Umbilical cord (tissue), 2 donors: ENCODE data around the gene ADAMTS20. TPM values are rescaled to one million over a fixed set of nuclear protein-coding genes. Genes with fewer than 3 reads are reported as not detected.
A peak's percentile ranks its signal among the peaks of the same experiment; 100 is the strongest.
"Not testable (repeated sequence)": the region's sequence is repeated elsewhere in the genome, so short reads cannot be mapped to it uniquely, and the experiment has no call there.

Experiments
- DNase-seq: peaks from one replicate; pipeline ENCODE4 v3.0.0-alpha.2; 2015; ENCODE audit warnings: low spot score
- total RNA-seq: library from RNA; depleted of rRNA; stranded (reverse); fragments of >200 nt; gene quantifications from one replicate; pipeline ENCODE4 v1.2.3, GENCODE V29; 2014; ENCODE audit warnings: low replicate concordance; ENCODE audit not compliant: insufficient read depth

The ADAMTS20 gene
- total RNA-seq, 1 donor from 2014 or later: 4.6 TPM

DNA sequence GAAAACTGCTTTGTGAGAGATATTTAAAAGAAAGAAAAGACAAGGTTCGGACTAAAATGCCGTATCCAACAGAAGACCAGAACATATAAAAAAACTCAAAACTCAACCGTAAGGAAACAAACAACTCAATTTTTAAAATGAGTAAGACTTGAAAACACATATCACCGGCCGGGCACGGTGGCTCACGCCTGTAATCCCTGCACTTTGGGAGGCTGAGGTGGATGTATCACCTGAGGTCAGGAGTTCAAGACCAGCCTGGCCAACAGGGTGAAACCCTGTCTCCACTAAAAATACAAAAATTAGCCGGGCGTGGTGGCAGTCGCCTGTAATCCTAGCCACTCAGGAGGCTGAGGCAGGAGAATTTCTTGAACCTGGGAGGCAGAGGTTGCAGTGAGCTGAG lies 192.0 kb downstream of the ADAMTS20 start:
- DNase-seq: not testable (repeated sequence)

DNA sequence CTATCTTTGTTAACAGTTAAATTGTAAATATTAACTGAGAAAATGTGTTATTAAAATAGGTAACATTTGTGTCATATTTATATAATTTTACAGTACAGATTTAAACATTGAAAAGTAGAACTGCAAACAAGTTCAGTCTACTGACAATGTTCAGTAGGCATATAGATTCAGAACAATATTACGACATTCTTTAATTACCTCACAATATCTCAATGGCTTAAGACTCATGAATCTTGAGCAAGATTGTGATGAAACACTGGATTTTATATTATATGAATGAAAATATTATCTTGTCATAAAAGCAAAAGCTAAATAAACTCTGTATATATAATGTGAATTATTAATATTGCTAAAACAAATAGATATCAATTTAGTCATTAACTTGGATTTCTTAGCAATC lies 194.9 kb downstream of the ADAMTS20 start:
- no peak for DNase-seq

DNA sequence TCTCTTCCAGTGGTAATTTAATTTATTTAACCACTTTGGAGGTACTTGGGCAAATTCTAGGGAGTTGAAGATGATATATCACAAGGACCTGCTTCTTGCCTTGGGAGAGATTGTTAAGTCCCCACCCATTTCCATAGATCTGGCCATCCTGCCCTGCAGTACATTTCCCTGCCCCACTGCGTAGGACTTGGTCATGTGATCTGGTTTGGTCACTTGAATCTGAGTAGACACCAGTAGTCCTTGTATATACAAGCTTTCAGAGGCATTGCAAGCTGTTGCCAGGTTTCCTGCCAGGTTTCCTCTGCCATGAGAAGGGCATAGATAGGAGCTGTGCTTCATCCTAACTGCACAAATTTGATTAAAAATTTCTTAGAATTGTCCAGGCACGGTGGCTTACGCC lies 200.0 kb downstream of the ADAMTS20 start:
- DNase-seq: no peak

GRCh38 chr12:43349863-43350262 lies 202.1 kb downstream of the ADAMTS20 start:
- peak; percentile 29 for DNase-seq

GRCh38 chr12:43348221-43348620 lies 203.8 kb downstream of the ADAMTS20 start:
- DNase-seq: no peak

DNA sequence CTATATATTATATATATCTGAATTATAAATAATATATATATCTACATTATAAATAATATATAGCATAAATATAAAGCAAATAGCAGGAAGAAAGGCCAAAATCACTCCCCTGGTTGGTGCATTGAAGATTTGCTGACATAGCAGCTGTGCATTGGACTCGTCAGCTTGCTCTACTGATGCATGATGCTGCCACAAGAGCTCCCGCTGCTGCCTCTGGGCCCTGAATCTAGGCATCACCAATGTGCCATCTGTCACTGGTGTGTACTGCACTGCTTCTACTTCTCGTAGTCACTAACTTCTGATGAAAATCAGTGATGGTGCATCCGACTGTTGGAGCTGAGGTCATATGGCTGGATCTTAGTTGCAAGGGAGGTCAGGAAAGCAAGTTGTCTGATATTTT lies 205.0 kb downstream of the ADAMTS20 start:
- no peak for DNase-seq

GRCh38 chr12:43345023-43345422 lies 207.0 kb downstream of the ADAMTS20 start:
- no peak for DNase-seq

- DNase-seq: not testable (repeated sequence)
Observed at GRCh38 chr12:43341785-43342313, 210.2 kb downstream of the ADAMTS20 start.

DNA sequence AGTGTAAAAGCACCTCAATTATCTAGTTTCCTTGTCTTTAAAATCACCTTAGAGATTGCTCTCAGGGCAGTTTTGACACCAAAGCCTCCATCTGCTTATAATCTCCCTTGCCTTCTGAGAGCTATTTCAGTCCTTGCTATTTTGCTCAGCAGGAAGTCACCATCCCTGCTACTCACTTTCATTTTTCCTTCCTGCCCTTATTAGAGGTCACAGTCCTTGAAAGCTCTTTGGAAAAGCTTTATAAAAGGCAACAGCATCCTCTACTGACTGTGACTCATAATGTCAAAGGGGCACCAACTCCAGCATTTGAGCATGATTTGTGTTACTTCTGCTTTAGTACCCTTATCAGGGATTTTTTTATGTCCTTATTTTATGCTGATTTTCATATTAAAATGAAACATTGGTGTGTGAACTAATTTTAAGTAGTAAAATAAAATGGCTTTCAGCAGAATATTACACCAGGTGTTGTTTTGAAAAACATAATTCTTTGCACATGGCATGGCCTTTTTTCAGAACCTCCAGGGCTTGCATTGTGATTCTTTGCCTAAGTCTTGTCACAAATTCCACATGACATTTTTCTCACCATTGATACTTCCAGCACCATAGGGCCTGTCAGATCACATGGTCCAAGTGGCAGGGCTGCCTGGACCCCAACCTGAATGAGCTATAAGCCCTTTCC lies 213.0 kb downstream of the ADAMTS20 start:
- DNase-seq: peak; percentile 85

DNA sequence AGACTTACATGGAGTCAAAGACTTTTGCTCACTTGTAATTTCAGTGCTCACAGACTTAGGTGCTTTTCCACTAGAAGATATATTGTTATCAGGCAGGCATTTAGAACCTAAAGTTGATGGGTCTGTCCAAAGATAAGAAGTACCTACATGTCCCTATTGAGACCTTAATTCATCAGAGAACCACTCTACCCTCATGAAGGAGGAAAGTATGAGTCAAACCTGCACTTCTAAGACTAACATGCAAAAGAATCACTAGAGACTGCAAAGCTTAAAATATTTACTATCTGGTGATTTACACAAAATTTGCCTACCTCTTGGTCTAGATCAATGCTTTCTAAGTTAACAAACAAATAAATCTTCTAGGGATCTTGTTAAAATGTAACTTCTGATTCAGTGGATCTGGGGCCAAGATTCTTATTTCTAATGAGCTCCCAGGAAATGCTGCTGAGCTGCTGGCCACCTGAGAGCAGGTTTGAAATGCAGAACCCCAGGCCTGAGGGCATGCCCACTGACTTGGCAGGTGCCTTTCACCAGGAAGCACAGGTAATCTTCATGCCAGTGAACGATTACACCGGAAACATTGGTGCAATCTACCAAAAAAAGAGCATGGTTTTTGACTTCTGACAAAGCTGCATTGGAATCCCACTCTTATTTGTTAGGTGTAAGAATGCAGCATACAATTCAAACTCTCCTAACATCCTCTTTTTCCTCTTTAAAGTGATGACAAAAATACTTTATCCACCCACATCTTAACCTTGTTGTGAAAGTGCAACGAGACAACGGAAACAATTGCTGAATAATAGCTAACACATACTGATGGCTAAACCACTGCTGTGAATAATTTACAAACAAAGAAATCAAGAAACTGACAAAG lies 214.2 kb downstream of the ADAMTS20 start:
- DNase-seq: no peak

GRCh38 chr12:43336962-43337555 lies 214.9 kb downstream of the ADAMTS20 start:
- peak; percentile 51 for DNase-seq

DNA sequence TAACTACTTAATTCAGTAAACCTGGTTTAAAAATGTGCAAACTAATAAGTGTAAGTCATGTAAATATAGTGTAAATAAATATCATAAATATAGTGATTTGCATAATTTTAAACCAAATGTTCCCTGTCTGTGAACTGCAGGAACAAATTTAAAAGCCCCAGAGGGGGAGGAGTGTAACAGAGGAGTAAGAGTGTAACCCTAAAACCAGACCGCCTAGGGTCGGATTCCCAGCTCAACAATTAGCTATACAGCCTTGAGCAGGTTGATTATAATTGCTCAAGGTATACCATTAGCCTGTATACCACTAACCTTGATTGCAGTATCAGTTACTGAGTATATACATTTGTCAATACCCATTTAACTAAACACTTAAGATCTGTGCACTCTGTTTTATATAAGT lies 218.4 kb downstream of the ADAMTS20 start:
- DNase-seq: no peak

GRCh38 chr12:43332977-43333640 lies 218.9 kb downstream of the ADAMTS20 start:
- peak; percentile 99 for DNase-seq

GRCh38 chr12:43331935-43332334 lies 220.1 kb downstream of the ADAMTS20 start:
- no peak for DNase-seq

DNA sequence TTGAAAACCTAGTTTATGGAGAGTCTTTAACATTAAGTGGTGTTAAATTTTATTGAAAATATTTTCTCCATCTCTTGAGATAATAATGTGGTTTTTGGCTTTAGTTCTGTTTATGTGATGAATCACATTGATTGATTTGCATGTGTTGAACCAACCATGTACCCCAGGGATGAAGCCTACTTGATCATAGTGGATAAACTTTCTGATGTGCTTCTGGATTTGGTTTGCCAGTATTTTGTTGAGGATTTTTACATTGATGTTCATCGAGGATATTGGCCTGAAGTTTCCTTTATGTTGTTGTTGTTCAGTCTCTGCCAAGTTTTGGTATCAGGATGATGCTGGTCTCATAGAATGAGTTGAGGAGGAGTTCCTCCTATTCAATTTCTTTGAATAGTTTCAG lies 222.6 kb downstream of the ADAMTS20 start:
- peak; percentile 52 for DNase-seq

GRCh38 chr12:43325786-43326185 lies 226.2 kb downstream of the ADAMTS20 start:
- DNase-seq: no peak

- no peak for DNase-seq
Observed at GRCh38 chr12:43320281-43320680, 231.7 kb downstream of the ADAMTS20 start.

- DNase-seq: no peak
Observed at GRCh38 chr12:43318021-43318420, 234.0 kb downstream of the ADAMTS20 start.

- no peak for DNase-seq
Observed at GRCh38 chr12:43317156-43317555, 234.8 kb downstream of the ADAMTS20 start.

DNA sequence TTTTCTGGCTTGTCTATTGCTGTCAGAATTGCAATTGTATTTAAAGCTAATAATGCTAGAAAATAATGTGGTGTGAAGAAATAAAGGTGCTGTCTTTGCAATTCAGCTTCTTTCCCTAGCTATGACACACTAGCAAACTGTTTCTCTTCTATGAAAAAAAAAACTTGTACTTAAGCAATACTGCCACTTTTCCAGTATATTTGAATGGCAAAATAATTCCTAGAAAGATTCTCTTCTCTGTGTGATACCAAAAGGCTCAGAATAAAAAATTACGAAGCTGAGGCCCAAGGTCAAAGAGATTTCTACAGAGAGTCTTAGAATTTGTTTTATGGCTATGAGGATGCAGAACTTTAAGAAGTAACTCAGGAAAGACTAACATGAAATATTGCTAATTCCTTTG lies 235.5 kb downstream of the ADAMTS20 start:
- peak; percentile 58 for DNase-seq

GRCh38 chr12:43315961-43316360 lies 236.0 kb downstream of the ADAMTS20 start:
- peak; percentile 59 for DNase-seq
